ENCODE measurements around the gene PIP4K2C. TPM values are rescaled to one million over a fixed set of nuclear protein-coding genes. Genes with fewer than 3 reads are reported as not detected.

Gene PIP4K2C
- total RNA-seq, 4 donors from 2014 or later: 36.9 to 68.9 (median 51.5) TPM

- Histone ChIP-seq H3K27ac (no peak overlapping the region), H3K4me1 (peaks cover 41% of the 10 kb centered on the region), H3K27me3 (peaks cover 3% of the 10 kb centered on the region), H3K36me3 (peaks cover 19% of the 10 kb centered on the region), H3K9me3 (no peaks in the 10 kb centered on the region), H3K4me3 (peak overlapping the region; percentile 64)
- no peak for TF ChIP-seq POLR2AphosphoS5 (IDR thresholded peaks at IDR 0.05)
- no peak for TF ChIP-seq CTCF (IDR thresholded peaks at IDR 0.05)
- no peak for TF ChIP-seq POLR2A (IDR thresholded peaks at IDR 0.05)
- no peak for TF ChIP-seq EP300 (IDR thresholded peaks at IDR 0.05)
- no peak for DNase-seq (ENCODE audit: low spot score in 2 of 2)
- WGBS: 59% methylated on average over 4 of the region's 4 CpGs
Observed at GRCh38 chr12:57605811-57606311, 14.9 kb downstream of the PIP4K2C start.

GRCh38 chr12:57606399-57606798, 15.4 kb downstream of the PIP4K2C start:
- 77% methylated on average over 2 of the region's 2 CpGs for WGBS
- Histone ChIP-seq H3K4me1 (peaks cover 46% of the 10 kb centered on the region), H3K9me3 (no peaks in the 10 kb centered on the region), H3K27ac (no peak overlapping the region), H3K27me3 (peaks cover 8% of the 10 kb centered on the region), H3K36me3 (peaks cover 14% of the 10 kb centered on the region), H3K4me3 (no peak overlapping the region)
- no peak for DNase-seq (ENCODE audit: low spot score in 2 of 2)
- TF ChIP-seq CTCF (IDR thresholded peaks at IDR 0.05) (no peak), EP300 (IDR thresholded peaks at IDR 0.05) (no peak), POLR2A (IDR thresholded peaks at IDR 0.05) (no peak), POLR2AphosphoS5 (IDR thresholded peaks at IDR 0.05) (no peak)

- Histone ChIP-seq H3K36me3 (peaks cover 10% of the 10 kb centered on the region), H3K27ac (no peak overlapping the region), H3K4me3 (no peak overlapping the region), H3K4me1 (peaks cover 50% of the 10 kb centered on the region), H3K9me3 (no peaks in the 10 kb centered on the region), H3K27me3 (peaks cover 10% of the 10 kb centered on the region)
- WGBS: 87% methylated on average over 10 of the region's 11 CpGs
- DNase-seq (ENCODE audit: low spot score in 2 of 2): no peak
- TF ChIP-seq POLR2A (IDR thresholded peaks at IDR 0.05) (no peak), POLR2AphosphoS5 (IDR thresholded peaks at IDR 0.05) (no peak), EP300 (IDR thresholded peaks at IDR 0.05) (no peak), CTCF (IDR thresholded peaks at IDR 0.05) (no peak)
Observed at GRCh38 chr12:57606821-57607220, 15.8 kb downstream of the PIP4K2C start.

GRCh38 chr12:57607958-57608663, 17.1 kb downstream of the PIP4K2C start:
- Histone ChIP-seq H3K27ac (no peak overlapping the region), H3K4me3 (no peak overlapping the region), H3K27me3 (peaks cover 14% of the 10 kb centered on the region), H3K36me3 (peaks cover 4% of the 10 kb centered on the region), H3K4me1 (peaks cover 54% of the 10 kb centered on the region), H3K9me3 (no peaks in the 10 kb centered on the region)
- 90% methylated on average over 11 of the region's 12 CpGs for WGBS
- TF ChIP-seq POLR2AphosphoS5 (IDR thresholded peaks at IDR 0.05): no peak
- TF ChIP-seq POLR2A (IDR thresholded peaks at IDR 0.05): no peak
- TF ChIP-seq CTCF (IDR thresholded peaks at IDR 0.05): no peak
- TF ChIP-seq EP300 (IDR thresholded peaks at IDR 0.05): no peak
- no peak for DNase-seq (ENCODE audit: low spot score in 2 of 2)

GRCh38 chr12:57609101-57609780, 18.2 kb downstream of the PIP4K2C start:
- TF ChIP-seq POLR2A (IDR thresholded peaks at IDR 0.05) (no peak), POLR2AphosphoS5 (IDR thresholded peaks at IDR 0.05) (no peak), EP300 (IDR thresholded peaks at IDR 0.05) (no peak), CTCF (IDR thresholded peaks at IDR 0.05) (no peak)
- Histone ChIP-seq H3K27me3 (peaks cover 21% of the 10 kb centered on the region), H3K4me3 (peak overlapping the region; percentile 77), H3K36me3 (peaks cover 6% of the 10 kb centered on the region), H3K27ac (peak overlapping the region; percentile 73), H3K9me3 (no peaks in the 10 kb centered on the region), H3K4me1 (peaks cover 44% of the 10 kb centered on the region)
- no peak for DNase-seq (ENCODE audit: low spot score in 2 of 2)
- WGBS: 56% methylated on average over 19 of the region's 19 CpGs
